Testis (tissue), 3 donors: ENCODE measurements around the gene ELMO2. TPM values are rescaled to one million over a fixed set of nuclear protein-coding genes. Genes with fewer than 3 reads are reported as not detected.

Experiments
- DNase-seq: peaks from one replicate; pipeline ENCODE4 v3.0.0-alpha.2; 2019
- H3K27ac ChIP-seq, 2 donors: fragments of 200-600 bp; sonication (generic); one replicate each; pipeline ENCODE4 v1.5.1; 2019
- H3K27me3 ChIP-seq: fragments of 200-600 bp; sonication (generic); one replicate; pipeline ENCODE4 v1.5.1; 2019
- H3K36me3 ChIP-seq: fragments of 200-600 bp; sonication (generic); one replicate; pipeline ENCODE4 v1.5.1; 2017; ENCODE audit warnings: low read depth; ENCODE audit errors: missing control alignments
- H3K4me1 ChIP-seq: fragments of 200-600 bp; sonication (generic); one replicate; pipeline ENCODE4 v1.5.1; 2019
- H3K4me3 ChIP-seq, 2 donors: fragments of 200-600 bp; sonication (generic); one replicate each; pipeline ENCODE4 v1.5.1; 2017 to 2019
- H3K9me3 ChIP-seq: fragments of 200-600 bp; sonication (generic); one replicate; pipeline ENCODE4 v1.5.1; 2017
- POLR2A ChIP-seq: fragments of 450-650 bp; IDR thresholded peaks from one replicate; pipeline ENCODE4 v1.6.1; 2017; ENCODE audit warnings: antibody characterized with exemption, mild to moderate bottlenecking, moderate library complexity
- WGBS, 2 donors: methylation state at CpG; one replicate each; pipeline ENCODE4 v1.1.5; 2018; 5-methylcytosine and 5-hydroxymethylcytosine counted together
- intact Hi-C: fragments of 100-400 bp; cut with DNase I; formaldehyde crosslinking; loops from one replicate; pipeline ENCODE4 v1.15.1; 2023; ENCODE audit warnings: low total_unique reads
- polyA plus RNA-seq: library from polyadenylated mRNA; stranded (reverse); fragments of 350-450 nt; fragmentation: Illumina TruSeq; extraction: RNeasy Lipid Tissue Mini Kit (QIAGEN cat#74804); gene quantifications from one replicate; pipeline ENCODE4 v1.2.3, GENCODE V29; 2014; ENCODE audit warnings: low read depth, low replicate concordance; ENCODE audit not compliant: insufficient read depth
- total RNA-seq, 2 donors: library from RNA; depleted of rRNA; stranded (reverse); fragments of >200 nt; gene quantifications; one replicate each; pipeline ENCODE4 v1.2.3, GENCODE V29; 2016
- TF ChIP-seq, protein P1 (sequence below), 3 experiments: fragments of 450-650 bp in 2 of 3; fragments of 200-600 bp in 1 of 3; sonication (generic) in 1 of 3; IDR thresholded peaks; one replicate each; pipeline ENCODE4 v1.5.1; 2016 to 2019; ENCODE audit warnings: antibody characterized with exemption in 3 of 3, mild to moderate bottlenecking in 2 of 3, moderate library complexity in 1 of 3

Gene ELMO2
- total and polyA plus RNA-seq, 3 donors from 2014 or later, result 78.8 to 128 (median 120) TPM

DNA sequence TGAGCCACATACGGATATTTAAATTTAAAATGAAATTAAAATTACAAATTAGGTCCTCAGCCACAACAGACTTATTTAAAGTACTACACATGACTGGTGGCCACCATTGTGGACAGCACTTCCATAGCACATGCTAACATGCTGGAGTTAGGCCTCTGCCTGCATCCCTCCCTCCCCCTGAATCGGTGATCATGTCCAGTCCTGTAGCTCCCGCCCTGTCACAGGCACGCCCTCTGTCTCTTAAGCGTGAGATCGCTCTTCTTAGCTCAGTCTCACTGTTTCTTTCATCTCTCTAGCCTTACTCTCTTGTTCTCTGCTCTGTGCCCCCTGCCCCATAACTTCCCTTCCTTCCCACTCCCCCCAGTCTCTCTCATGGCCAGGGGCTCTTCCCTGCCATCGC, 28.9 kb downstream of the ELMO2 start:
- 87 to 92% methylated on average over 7 of the region's 7 CpGs for WGBS, 2 donors
- Histone ChIP-seq H3K9me3 (no peaks in the 10 kb centered on the region), H3K27ac (no peak overlapping the region), H3K4me1 (peaks cover 15% of the 10 kb centered on the region), H3K27me3 (no peaks in the 10 kb centered on the region), H3K36me3 (no peaks in the 10 kb centered on the region), H3K4me3 (no peak overlapping the region)
- intact Hi-C loops, result no loop called here
- TF ChIP-seq POLR2A, result no peak
- TF ChIP-seq, protein P1, sequence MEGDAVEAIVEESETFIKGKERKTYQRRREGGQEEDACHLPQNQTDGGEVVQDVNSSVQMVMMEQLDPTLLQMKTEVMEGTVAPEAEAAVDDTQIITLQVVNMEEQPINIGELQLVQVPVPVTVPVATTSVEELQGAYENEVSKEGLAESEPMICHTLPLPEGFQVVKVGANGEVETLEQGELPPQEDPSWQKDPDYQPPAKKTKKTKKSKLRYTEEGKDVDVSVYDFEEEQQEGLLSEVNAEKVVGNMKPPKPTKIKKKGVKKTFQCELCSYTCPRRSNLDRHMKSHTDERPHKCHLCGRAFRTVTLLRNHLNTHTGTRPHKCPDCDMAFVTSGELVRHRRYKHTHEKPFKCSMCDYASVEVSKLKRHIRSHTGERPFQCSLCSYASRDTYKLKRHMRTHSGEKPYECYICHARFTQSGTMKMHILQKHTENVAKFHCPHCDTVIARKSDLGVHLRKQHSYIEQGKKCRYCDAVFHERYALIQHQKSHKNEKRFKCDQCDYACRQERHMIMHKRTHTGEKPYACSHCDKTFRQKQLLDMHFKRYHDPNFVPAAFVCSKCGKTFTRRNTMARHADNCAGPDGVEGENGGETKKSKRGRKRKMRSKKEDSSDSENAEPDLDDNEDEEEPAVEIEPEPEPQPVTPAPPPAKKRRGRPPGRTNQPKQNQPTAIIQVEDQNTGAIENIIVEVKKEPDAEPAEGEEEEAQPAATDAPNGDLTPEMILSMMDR (IDR thresholded peaks at IDR 0.05), result no peak
- DNase-seq, result no peak

DNA sequence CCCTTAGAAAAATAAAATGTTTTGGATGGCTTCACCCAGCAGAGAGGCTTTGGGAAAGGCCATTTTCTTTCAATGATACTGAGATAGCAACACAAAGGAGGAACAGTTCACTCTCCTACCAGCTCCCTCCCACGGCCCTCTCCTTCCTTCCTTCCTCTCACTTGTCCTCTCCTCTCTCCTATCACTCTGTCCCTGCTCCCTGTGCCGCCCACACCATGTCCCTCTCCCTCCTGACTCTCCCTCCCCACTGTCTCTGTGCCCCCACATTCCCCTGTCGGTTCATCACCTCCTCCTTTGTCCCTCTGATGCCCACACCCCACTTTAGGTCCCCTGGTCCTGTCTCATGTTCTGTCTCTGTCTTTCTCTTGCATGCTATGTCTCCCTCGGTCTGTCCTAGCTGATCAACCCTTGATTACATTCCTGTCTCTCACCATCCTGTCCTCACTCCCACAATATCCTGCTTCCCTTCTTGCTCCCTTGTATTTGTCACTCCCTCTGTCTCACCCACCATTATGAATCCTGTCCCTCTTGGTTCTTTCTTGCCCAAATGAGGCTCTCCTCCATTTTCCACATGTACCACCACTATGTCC, 30.1 kb downstream of the ELMO2 start:
- Histone ChIP-seq H3K9me3 (no peaks in the 10 kb centered on the region), H3K27ac (no peak overlapping the region), H3K27me3 (no peaks in the 10 kb centered on the region), H3K36me3 (no peaks in the 10 kb centered on the region), H3K4me3 (no peak overlapping the region), H3K4me1 (peaks cover 15% of the 10 kb centered on the region)
- DNase-seq, result peak; percentile 71
- WGBS, 2 donors, result 61 to 66% methylated on average over 4 of the region's 4 CpGs
- intact Hi-C loops, result no loop called here
- TF ChIP-seq, protein P1 (IDR thresholded peaks at IDR 0.05), result no peak
- TF ChIP-seq POLR2A, result no peak

- intact Hi-C loops, result no loop called here
- Histone ChIP-seq H3K36me3 (no peaks in the 10 kb centered on the region), H3K27me3 (no peaks in the 10 kb centered on the region), H3K4me3 (no peak overlapping the region), H3K27ac (peak overlapping the region in 1 of 2 donors; percentile 33), H3K4me1 (peaks cover 15% of the 10 kb centered on the region), H3K9me3 (no peaks in the 10 kb centered on the region)
- no peak for TF ChIP-seq POLR2A
- TF ChIP-seq, protein P1 (IDR thresholded peaks at IDR 0.05), result no peak
- 69 to 73% methylated on average over 3 to 5 of the region's 5 CpGs for WGBS, 2 donors
- no peak for DNase-seq
Observed at GRCh38 chr20:46375771-46376170, 30.6 kb downstream of the ELMO2 start.

GRCh38 chr20:46374383-46374782, 32.0 kb downstream of the ELMO2 start:
- Histone ChIP-seq H3K27ac (no peak overlapping the region), H3K36me3 (no peaks in the 10 kb centered on the region), H3K27me3 (no peaks in the 10 kb centered on the region), H3K9me3 (no peaks in the 10 kb centered on the region), H3K4me1 (peaks cover 15% of the 10 kb centered on the region), H3K4me3 (no peak overlapping the region)
- intact Hi-C loops, result no loop called here
- WGBS, 2 donors, result 84 to 89% methylated on average over 7 of the region's 7 CpGs
- DNase-seq, result no peak
- no peak for TF ChIP-seq POLR2A
- TF ChIP-seq, protein P1 (IDR thresholded peaks at IDR 0.05), result no peak

DNA sequence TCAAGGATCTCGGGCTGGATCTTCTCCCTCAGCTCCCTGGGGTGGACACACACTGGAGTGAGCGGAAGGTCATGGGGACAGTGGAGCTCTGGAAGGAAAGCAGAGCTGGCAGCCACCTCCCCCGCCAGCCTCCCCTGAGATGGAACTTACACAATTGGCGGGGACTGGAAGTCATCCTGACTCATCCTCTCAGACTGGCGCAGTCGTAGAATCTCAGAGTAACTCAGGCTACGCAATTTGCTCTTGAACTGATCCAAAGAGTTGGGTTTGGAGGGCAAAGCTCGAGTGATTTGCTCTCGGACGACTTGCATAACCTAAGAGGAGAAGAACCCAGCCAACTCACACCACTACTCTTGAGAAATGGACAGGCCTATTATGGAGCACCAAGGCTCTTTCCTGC, 34.8 kb downstream of the ELMO2 start:
- no peaks in the 10 kb centered on the region for H3K9me3 ChIP-seq
- 95 to 98% methylated on average over 10 of the region's 10 CpGs for WGBS, 2 donors
- H3K4me1 ChIP-seq, result peaks cover 13% of the 10 kb centered on the region
- no peaks in the 10 kb centered on the region for H3K36me3 ChIP-seq
- H3K27ac ChIP-seq, result no peak overlapping the region
- intact Hi-C loops, result no loop called here
- TF ChIP-seq, protein P1 (IDR thresholded peaks at IDR 0.05), result no peak
- TF ChIP-seq POLR2A, result no peak
- DNase-seq, result no peak
- H3K27me3 ChIP-seq, result no peaks in the 10 kb centered on the region
- no peak overlapping the region for H3K4me3 ChIP-seq
